HepG2 (cell line): ENCODE measurements around the gene TEDC2. TPM values are rescaled to one million over a fixed set of nuclear protein-coding genes. Genes with fewer than 3 reads are reported as not detected.

Source experiments
- AHR ChIP-seq: IDR thresholded peaks from 2 replicates; pipeline ENCODE4 v1.6.1; 2018; ENCODE audit warnings: missing genetic modification reagents, missing compliant biosample characterization
- ATF5 ChIP-seq: sonication (generic); formaldehyde crosslinking; IDR thresholded peaks from 2 replicates; pipeline ENCODE4 v1.4.0; 2020; ENCODE audit warnings: mild to moderate bottlenecking, low read depth, missing genetic modification reagents
- CEBPG ChIP-seq: IDR thresholded peaks from 2 replicates; pipeline ENCODE4 v1.6.1; 2016
- E2F1 ChIP-seq: sonication (generic); formaldehyde crosslinking; IDR thresholded peaks from 2 replicates; pipeline ENCODE4 v1.5.0; 2020; ENCODE audit warnings: missing genetic modification reagents
- ELF1 ChIP-seq: sonication (generic); formaldehyde crosslinking; IDR thresholded peaks from 2 replicates; pipeline ENCODE4 v1.4.0; 2020; ENCODE audit warnings: missing genetic modification reagents
- FIP1L1 ChIP-seq: fragments of 200-400 bp; formaldehyde crosslinking; IDR thresholded peaks from 2 replicates; pipeline ENCODE4 v1.6.1; 2018; ENCODE audit warnings: low read depth, mild to moderate bottlenecking, low read length, moderate library complexity, borderline replicate concordance; ENCODE audit not compliant: insufficient read depth
- HDAC2 ChIP-seq: sonication (generic); formaldehyde crosslinking; IDR thresholded peaks from 2 replicates; pipeline ENCODE4 v1.4.0; 2020; ENCODE audit warnings: missing genetic modification reagents
- KAT7 ChIP-seq: IDR thresholded peaks from 2 replicates; pipeline ENCODE4 v1.6.1; 2018; ENCODE audit warnings: borderline replicate concordance, missing compliant biosample characterization
- KLF6 ChIP-seq: IDR thresholded peaks from 2 replicates; pipeline ENCODE4 v1.8.0; 2016; ENCODE audit warnings: missing biosample characterization, missing genetic modification reagents
- POLR2A ChIP-seq, 2 experiments: IDR thresholded peaks; 2 replicates each; pipeline ENCODE4 v1.6.1; 2011; ENCODE audit warnings: low read depth in 2 of 2, low read length in 2 of 2, mild to moderate bottlenecking in 1 of 2, moderate library complexity in 1 of 2; ENCODE audit not compliant: insufficient read depth in 1 of 2
- PRDM15 ChIP-seq: sonication (generic); formaldehyde crosslinking; IDR thresholded peaks from 2 replicates; pipeline ENCODE4 v1.4.0; 2020; ENCODE audit warnings: missing genetic modification reagents
- RFX3 ChIP-seq: IDR thresholded peaks from 2 replicates; pipeline ENCODE4 v1.6.1; 2016; ENCODE audit warnings: missing biosample characterization, missing genetic modification reagents
- TAF15 ChIP-seq: fragments of 200-400 bp; formaldehyde crosslinking; IDR thresholded peaks from one replicate; pipeline ENCODE4 v1.6.1; 2018; ENCODE audit warnings: mild to moderate bottlenecking, low read depth, low read length; ENCODE audit not compliant: poor library complexity, severe bottlenecking
- ZBTB43 ChIP-seq: sonication (generic); formaldehyde crosslinking; conservative IDR thresholded peaks from 2 replicates; pipeline ENCODE4 v1.4.0; 2020; ENCODE audit warnings: missing genetic modification reagents
- ZBTB7B ChIP-seq: sonication (generic); formaldehyde crosslinking; IDR thresholded peaks from 2 replicates; pipeline ENCODE4 v1.4.0; 2020; ENCODE audit warnings: missing genetic modification reagents
- ZFAT ChIP-seq: sonication (generic); formaldehyde crosslinking; conservative IDR thresholded peaks from 2 replicates; pipeline ENCODE4 v1.8.1; 2023; ENCODE audit warnings: missing genetic modification reagents, inconsistent platforms
- ZFY ChIP-seq: sonication (generic); formaldehyde crosslinking; IDR thresholded peaks from 2 replicates; pipeline ENCODE4 v1.4.0; 2020; ENCODE audit warnings: missing genetic modification reagents
- ZNF350 ChIP-seq: sonication (generic); formaldehyde crosslinking; IDR thresholded peaks from 2 replicates; pipeline ENCODE4 v1.4.0; 2020; ENCODE audit warnings: mild to moderate bottlenecking, low read depth, missing genetic modification reagents, borderline replicate concordance
- ZNF460 ChIP-seq: sonication (generic); formaldehyde crosslinking; IDR thresholded peaks from 2 replicates; pipeline ENCODE4 v1.5.1; 2020; ENCODE audit warnings: missing genetic modification reagents, mild to moderate bottlenecking, borderline replicate concordance
- ZNF543 ChIP-seq: sonication (generic); formaldehyde crosslinking; IDR thresholded peaks from 2 replicates; pipeline ENCODE4 v1.4.0; 2020; ENCODE audit warnings: mild to moderate bottlenecking, missing genetic modification reagents
- ZNF644 ChIP-seq: IDR thresholded peaks from 2 replicates; pipeline ENCODE4 v1.6.1; 2016; ENCODE audit warnings: low read depth
- ZNF772 ChIP-seq: sonication (generic); formaldehyde crosslinking; IDR thresholded peaks from 2 replicates; pipeline ENCODE4 v1.5.0; 2020; ENCODE audit warnings: mild to moderate bottlenecking, missing genetic modification reagents
- ZNF83 ChIP-seq: sonication (generic); formaldehyde crosslinking; IDR thresholded peaks from 2 replicates; pipeline ENCODE4 v1.4.0; 2020; ENCODE audit warnings: missing genetic modification reagents, mild to moderate bottlenecking, borderline replicate concordance
- ZNF839 ChIP-seq: sonication (generic); formaldehyde crosslinking; IDR thresholded peaks from 2 replicates; pipeline ENCODE4 v1.4.0; 2020; ENCODE audit warnings: missing genetic modification reagents, mild to moderate bottlenecking, borderline replicate concordance
- ZNF879 ChIP-seq: sonication (generic); formaldehyde crosslinking; IDR thresholded peaks from 2 replicates; pipeline ENCODE4 v1.8.1; 2023; ENCODE audit warnings: missing genetic modification reagents
- polyA plus RNA-seq, 8 experiments: library from polyadenylated mRNA; depleted of rRNA in 3 of 8; stranded (reverse) in 7 of 8; unstranded in 1 of 8; fragments of >200 nt; fragmentation: Illumina TruSeq in 4 of 8; extraction: Trizol in 4 of 8; gene quantifications; 2 replicates each; pipeline versions ENCODE4 v1.2.1 to v1.2.3, GENCODE V29; 2011 to 2016; ENCODE audit warnings: low read depth in 4 of 8, missing spikeins in 1 of 8, mixed read lengths in 1 of 8; ENCODE audit not compliant: insufficient read depth in 1 of 8
- total RNA-seq, 5 experiments: library from RNA; depleted of rRNA; stranded (reverse); fragments of >200 nt; fragmentation: Illumina TruSeq; extraction: Trizol; gene quantifications; 2 replicates each; pipeline ENCODE4 v1.2.3, GENCODE V29; 2016; ENCODE audit warnings: low read depth in 1 of 5

The TEDC2 gene
- total and polyA plus RNA-seq, 2 of the 13 experiments (the other 11 are each of a cell fraction or from before 2014, with no cell fraction given), result 6.2 to 24.4 TPM

GRCh38 chr16:2459647-2460390 is at the start of gene TEDC2 (continued):
- TF ChIP-seq ZNF83 (CRISPR knock-in tag) (no peak), POLR2A (IDR thresholded peaks at IDR 0.05; ENCODE audit: insufficient read depth in 1 of 2, low read depth in 2 of 2, low read length in 2 of 2) (peak in 1 of 2 experiments; percentile 42; a peak in 3 of 4 replicates), FIP1L1 (no peak), ZNF644 (CRISPR knock-in tag) (no peak), PRDM15 (no peak), ZBTB43 (CRISPR knock-in tag) (0 out of 2 replicates have a peak, but pooled peaks have one; percentile 15), ZFAT (no peak), ZFY (CRISPR knock-in tag) (peak; percentile 82), ATF5 (no peak), KAT7 (CRISPR knock-in tag) (no peak), ZNF772 (CRISPR knock-in tag) (no peak), TAF15 (peak; percentile 21), ZNF879 (CRISPR knock-in tag) (no peak), RFX3 (CRISPR knock-in tag) (no peak), ZNF350 (peak; percentile 42; the same call in 1 of the 2 replicates), ZBTB7B (CRISPR knock-in tag) (0 out of 2 replicates have a peak, but pooled peaks have one; percentile 15), ZNF460 (CRISPR knock-in tag) (no peak), KLF6 (no peak), AHR (CRISPR knock-in tag) (no peak), ZNF839 (CRISPR knock-in tag) (0 out of 2 replicates have a peak, but pooled peaks have one; percentile 34), HDAC2 (CRISPR knock-in tag) (no peak), E2F1 (no peak; the same call in 1 of the 2 replicates), ELF1 (peak; percentile 62), ZNF543 (CRISPR knock-in tag) (peak; percentile 89), CEBPG (CRISPR knock-in tag) (no peak)
